C1 segment of cervical spinal cord (tissue), 14 donors: Measurements from ENCODE around the gene CEP295NL.
A peak's percentile ranks its signal among the peaks of the same experiment; 100 is the strongest.
"Not testable (repeated sequence)": the region's sequence is repeated elsewhere in the genome, so short reads cannot be mapped to it uniquely, and the experiment has no call there.

Experiments used
- DNase-seq, 14 donors: peaks; one replicate each; lab custom pipeline; 2025; lab: John Stamatoyannopoulos, UW

Gene CEP295NL

GRCh38 chr17:78867046-78867445, 36.0 kb downstream of the CEP295NL start:
- DNase-seq = not testable (repeated sequence)

GRCh38 chr17:78865682-78866390, 37.2 kb downstream of the CEP295NL start:
- peak in 13 of 14 donors; percentile 23 to 81 (median 77) for DNase-seq

GRCh38 chr17:78864117-78864516, 38.9 kb downstream of the CEP295NL start:
- DNase-seq = no peak

GRCh38 chr17:78862073-78863023, 40.7 kb downstream of the CEP295NL start:
- DNase-seq = peak in 6 of 14 donors; percentile 34 to 93 (median 52)

GRCh38 chr17:78861229-78861628, 41.8 kb downstream of the CEP295NL start:
- DNase-seq = no peak

GRCh38 chr17:78859051-78859450, 44.0 kb downstream of the CEP295NL start:
- DNase-seq = no peak

- DNase-seq = no peak
Measured at GRCh38 chr17:78857266-78857665, 45.7 kb downstream of the CEP295NL start.

GRCh38 chr17:78855561-78856165, 47.3 kb downstream of the CEP295NL start:
- DNase-seq = no peak

GRCh38 chr17:78854508-78854907, 48.5 kb downstream of the CEP295NL start:
- no peak for DNase-seq

GRCh38 chr17:78853926-78854394, 49.0 kb downstream of the CEP295NL start:
- DNase-seq = no peak

- DNase-seq = no peak
Measured at GRCh38 chr17:78852709-78853121, 50.3 kb downstream of the CEP295NL start.

- no peak for DNase-seq
Measured at GRCh38 chr17:78849026-78849425, 54.0 kb downstream of the CEP295NL start.

GRCh38 chr17:78847052-78847451, 55.9 kb downstream of the CEP295NL start:
- DNase-seq = no peak

- peak in 5 of 14 donors; percentile 9 to 45 (median 27) for DNase-seq
Measured at GRCh38 chr17:78844301-78845005, 58.5 kb downstream of the CEP295NL start.

GRCh38 chr17:78842881-78843565, 60.0 kb downstream of the CEP295NL start:
- DNase-seq = no peak

- DNase-seq = peak; percentile 87 to 99 (median 98)
Measured at GRCh38 chr17:78840780-78841611, 62.0 kb downstream of the CEP295NL start, which contains the start of gene USP36. Gene USP36, minus strand, starts transcription at chr17:78840814. Its CDS starts 4,451 bp downstream, at chr17:78836363.
